ENCODE measurements around the gene PPP4R3A. TPM values are rescaled to one million over a fixed set of nuclear protein-coding genes. Genes with fewer than 3 reads are reported as not detected.

PPP4R3A gene
- total RNA-seq, 1 donor from 2014 or later: 76.2 TPM

- Histone ChIP-seq H3K4me1 (no peaks in the 10 kb centered on the region), H3K27ac (no peak overlapping the region), H3K27me3 (no peaks in the 10 kb centered on the region), H3K9me3 (no peaks in the 10 kb centered on the region), H3K36me3 (no peaks in the 10 kb centered on the region), H3K4me3 (no peak overlapping the region)
- no peak for TF ChIP-seq CTCF (IDR thresholded peaks at IDR 0.05)
- intact Hi-C loops (cut with DNase I): no loop called here
- no peak for DNase-seq (ENCODE audit: low spot score in 2 of 2)
Measured at GRCh38 chr14:91424813-91425530, 85.1 kb downstream of the PPP4R3A start.

GRCh38 chr14:91420686-91421085 is 89.4 kb downstream of the PPP4R3A start:
- Histone ChIP-seq H3K27me3 (peaks cover 4% of the 10 kb centered on the region), H3K27ac (no peak overlapping the region), H3K4me3 (no peak overlapping the region), H3K36me3 (no peaks in the 10 kb centered on the region), H3K9me3 (no peaks in the 10 kb centered on the region), H3K4me1 (peaks cover 6 to 10% of the 10 kb centered on the region in 2 donors)
- no peak for DNase-seq (ENCODE audit: low spot score in 2 of 2)
- TF ChIP-seq CTCF (IDR thresholded peaks at IDR 0.05): no peak
- intact Hi-C loops (cut with DNase I): no loop called here

- H3K27ac ChIP-seq: no peak overlapping the region
- TF ChIP-seq CTCF (IDR thresholded peaks at IDR 0.05): no peak
- H3K4me3 ChIP-seq: no peak overlapping the region
- peaks cover 6 to 10% of the 10 kb centered on the region in 2 donors for H3K4me1 ChIP-seq
- no peaks in the 10 kb centered on the region for H3K9me3 ChIP-seq
- intact Hi-C loops (cut with DNase I): no loop called here
- no peak for DNase-seq (ENCODE audit: low spot score in 2 of 2)
- H3K27me3 ChIP-seq: peaks cover 4% of the 10 kb centered on the region
- H3K36me3 ChIP-seq: no peaks in the 10 kb centered on the region
Measured at GRCh38 chr14:91419451-91419850, 90.7 kb downstream of the PPP4R3A start.

GRCh38 chr14:91419044-91419397 is 91.1 kb downstream of the PPP4R3A start:
- no peaks in the 10 kb centered on the region for H3K36me3 ChIP-seq
- no peak for TF ChIP-seq CTCF (IDR thresholded peaks at IDR 0.05)
- H3K27ac ChIP-seq: no peak overlapping the region
- peaks cover 6 to 10% of the 10 kb centered on the region in 2 donors for H3K4me1 ChIP-seq
- H3K9me3 ChIP-seq: no peaks in the 10 kb centered on the region
- DNase-seq (ENCODE audit: low spot score in 2 of 2): no peak
- H3K27me3 ChIP-seq: peaks cover 4% of the 10 kb centered on the region
- intact Hi-C loops (cut with DNase I): no loop called here
- H3K4me3 ChIP-seq: peak overlapping the region; percentile 56 to 77

- Histone ChIP-seq H3K27ac (no peak overlapping the region), H3K36me3 (no peaks in the 10 kb centered on the region), H3K27me3 (peaks cover 4% of the 10 kb centered on the region), H3K9me3 (no peaks in the 10 kb centered on the region), H3K4me1 (peaks cover 6 to 10% of the 10 kb centered on the region in 2 donors), H3K4me3 (peak overlapping the region; percentile 56 to 77)
- DNase-seq (ENCODE audit: low spot score in 2 of 2): peak in 1 of 2 donors; percentile 75
- intact Hi-C loops (cut with DNase I): loop anchor here (1.0 kb wide), 1 partner anchor 94 kb away; no protein-coding TSS in a partner anchor
- TF ChIP-seq CTCF (IDR thresholded peaks at IDR 0.05): peak; percentile 89 to 96 (median 96)
Measured at GRCh38 chr14:91418387-91419043, 91.6 kb downstream of the PPP4R3A start.
